GM12878 (cell line): Measurements from ENCODE around the gene NKAP. TPM values are rescaled to one million over a fixed set of nuclear protein-coding genes. Genes with fewer than 3 reads are reported as not detected.

Experiments used
- BACH1 ChIP-seq: fragments of 450-650 bp; IDR thresholded peaks from 2 replicates; pipeline ENCODE4 v1.6.1; 2017; ENCODE audit warnings: mild to moderate bottlenecking, borderline replicate concordance
- BCL11A ChIP-seq: IDR thresholded peaks from 2 replicates; pipeline ENCODE4 v1.6.1; 2011; ENCODE audit warnings: low read depth, low read length
- EGR1 ChIP-seq, 2 experiments: IDR thresholded peaks; 1 replicate in 1 of 2; 2 replicates in 1 of 2; pipeline ENCODE4 v1.6.1; 2011 to 2012; ENCODE audit warnings: low read depth in 2 of 2, low read length in 2 of 2, borderline replicate concordance in 1 of 2, mild to moderate bottlenecking in 1 of 2, moderate library complexity in 1 of 2
- ETV6 ChIP-seq, 2 experiments: fragments of 450-650 bp in 1 of 2; IDR thresholded peaks in 1 of 2; conservative IDR thresholded peaks in 1 of 2; 2 replicates each; pipeline ENCODE4 v1.6.1; 2014; ENCODE audit warnings: antibody characterized with exemption in 1 of 2, borderline replicate concordance in 1 of 2, low read depth in 1 of 2, mild to moderate bottlenecking in 1 of 2, moderate library complexity in 1 of 2
- JUNB ChIP-seq: IDR thresholded peaks from 2 replicates; pipeline ENCODE4 v1.6.1; 2016; ENCODE audit warnings: antibody characterized with exemption, mild to moderate bottlenecking
- JUND ChIP-seq: IDR thresholded peaks from 2 replicates; pipeline ENCODE4 v1.6.1; 2012; ENCODE audit warnings: low read depth, mild to moderate bottlenecking, low read length, improper control_type of control experiment, moderate library complexity
- KAT2A ChIP-seq: conservative IDR thresholded peaks from 2 replicates; pipeline ENCODE4 v1.6.1; 2011; ENCODE audit warnings: low read depth, low read length; ENCODE audit not compliant: control insufficient read depth
- NFXL1 ChIP-seq: fragments of 450-650 bp; IDR thresholded peaks from 2 replicates; pipeline ENCODE4 v1.6.1; 2017; ENCODE audit warnings: antibody characterized with exemption, mild to moderate bottlenecking, borderline replicate concordance
- NR2C1 ChIP-seq: fragments of 450-650 bp; IDR thresholded peaks from 2 replicates; pipeline ENCODE4 v1.6.1; 2017; ENCODE audit warnings: antibody characterized with exemption, mild to moderate bottlenecking, moderate library complexity
- NRF1 ChIP-seq: conservative IDR thresholded peaks from 2 replicates; pipeline ENCODE4 v1.6.1; 2011; ENCODE audit warnings: mild to moderate bottlenecking, low read depth, low read length, improper control_type of control experiment
- PBX3 ChIP-seq: IDR thresholded peaks from 2 replicates; pipeline ENCODE4 v1.6.1; 2011; ENCODE audit warnings: mild to moderate bottlenecking, low read depth, low read length, moderate library complexity; ENCODE audit not compliant: insufficient replicate concordance
- PML ChIP-seq: IDR thresholded peaks from 2 replicates; pipeline ENCODE4 v1.6.1; 2012; ENCODE audit warnings: low read length, inconsistent platforms
- RAD51 ChIP-seq: fragments of 450-650 bp; IDR thresholded peaks from 2 replicates; pipeline ENCODE4 v1.6.1; 2016; ENCODE audit warnings: moderate library complexity, mild to moderate bottlenecking, inconsistent platforms
- RB1 ChIP-seq: fragments of 450-650 bp; formaldehyde crosslinking; IDR thresholded peaks from 2 replicates; pipeline ENCODE4 v1.6.1; 2017; ENCODE audit warnings: mild to moderate bottlenecking, borderline replicate concordance
- REST ChIP-seq: IDR thresholded peaks from 2 replicates; pipeline ENCODE4 v1.6.1; 2012; ENCODE audit warnings: mild to moderate bottlenecking, low read depth, low read length
- SIX5 ChIP-seq: IDR thresholded peaks from 2 replicates; pipeline ENCODE4 v1.6.1; 2011; ENCODE audit warnings: mild to moderate bottlenecking, low read depth, low read length, moderate library complexity; ENCODE audit not compliant: severe bottlenecking
- TCF12 ChIP-seq: IDR thresholded peaks from 2 replicates; pipeline ENCODE4 v1.6.1; 2011; ENCODE audit warnings: low read depth, mild to moderate bottlenecking, low read length
- USF1 ChIP-seq: IDR thresholded peaks from 2 replicates; pipeline ENCODE4 v1.6.1; 2011; ENCODE audit warnings: borderline replicate concordance, low read depth, mild to moderate bottlenecking, moderate library complexity, mixed read lengths, low read length; ENCODE audit not compliant: insufficient read depth; ENCODE audit errors: extremely low read length
- ZNF687 ChIP-seq: fragments of 450-650 bp; IDR thresholded peaks from 2 replicates; pipeline ENCODE4 v1.6.1; 2017; ENCODE audit warnings: mild to moderate bottlenecking, moderate library complexity
- ZZZ3 ChIP-seq: IDR thresholded peaks from 2 replicates; pipeline ENCODE4 v1.6.1; 2011; ENCODE audit warnings: low read depth; ENCODE audit not compliant: control insufficient read depth, insufficient read length
- polyA plus RNA-seq, 11 experiments: library from polyadenylated mRNA; depleted of rRNA in 4 of 11; unstranded in 6 of 11; stranded (reverse) in 5 of 11; fragments of >200 nt; fragmentation: Nextera tagmentation in 4 of 11; fragmentation: Illumina TruSeq in 1 of 11; extraction: Ambion mirVana in 4 of 11; extraction: Trizol in 1 of 11; gene quantifications; 1 replicate in 1 of 11; 2 replicates in 10 of 11; pipeline versions ENCODE4 v1.2.1 to v1.2.3, GENCODE V29; 2011 to 2016; ENCODE audit warnings: inconsistent platforms in 2 of 11, missing spikeins in 2 of 11, low read depth in 1 of 11
- total RNA-seq, 4 experiments: library from RNA; depleted of rRNA in 3 of 4; stranded (reverse); fragments of >200 nt in 3 of 4; fragmentation: Illumina TruSeq in 1 of 4; extraction: Trizol in 1 of 4; gene quantifications; 2 replicates each; pipeline versions ENCODE4 v1.2.1 to v1.2.3, GENCODE V29; 2013 to 2021

The NKAP gene
- total and polyA plus RNA-seq, 10 of the 15 experiments (the other 5 are each of a cell fraction or from before 2014, with no cell fraction given) = 2.4 to 6.9 (median 5.3) TPM

GRCh38 chrX:119943185-119943988, at the start of gene NKAP (continued):
- TF ChIP-seq PML (peak; percentile 52; the same call in 1 of the 2 replicates), JUND (no peak), JUNB (no peak), EGR1 (IDR thresholded peaks at IDR 0.05; ENCODE audit: borderline replicate concordance in 1 of 2, low read depth in 2 of 2, low read length in 2 of 2) (no peak), PBX3 (no peak), BACH1 (no peak), NFXL1 (no peak), NR2C1 (peak; percentile 55; the same call in 1 of the 2 replicates), KAT2A (no peak), REST (no peak), NRF1 (no peak), ETV6 (conservative IDR thresholded peaks at IDR 0.05 in 1 of 2, IDR thresholded peaks at IDR 0.05 in 1 of 2; ENCODE audit: borderline replicate concordance in 1 of 2, low read depth in 1 of 2) (no peak), SIX5 (peak; percentile 59), RB1 (no peak), RAD51 (no peak), BCL11A (no peak), TCF12 (no peak), USF1 (no peak), ZZZ3 (no peak), ZNF687 (peak; percentile 51; the same call in 1 of the 2 replicates)
